HL-60 (cell line): ENCODE data around the gene LAMC2.

Experiments used
- DNase-seq, 2 experiments: peaks; one replicate each; pipeline ENCODE4 v3.0.0-alpha.2; 2010 to 2020; ENCODE audit warnings: low read depth in 1 of 2, low spot score in 1 of 2
- H3K27ac ChIP-seq: fragments of 250-450 bp; sonication (Bioruptor Pico); replicated peaks from 2 replicates; pipeline ENCODE4 v1.5.1; 2020; ENCODE audit warnings: mild to moderate bottlenecking, moderate library complexity
- H3K27me3 ChIP-seq: fragments of 250-450 bp; sonication (Bioruptor Pico); 2 replicates; pipeline ENCODE4 v1.5.1; 2021; ENCODE audit warnings: mild to moderate bottlenecking, moderate library complexity; ENCODE audit not compliant: insufficient read depth, poor library complexity, severe bottlenecking
- H3K4me3 ChIP-seq: replicated peaks from 2 replicates; pipeline ENCODE4 v1.5.1; 2011; ENCODE audit warnings: mild to moderate bottlenecking, control low read depth, low read length; ENCODE audit not compliant: insufficient read depth
- GABPA ChIP-seq: IDR thresholded peaks from 2 replicates; pipeline ENCODE4 v1.6.1; 2012; ENCODE audit warnings: low read depth
- POLR2AphosphoS5 ChIP-seq: IDR thresholded peaks from 2 replicates; pipeline ENCODE4 v1.6.1; 2012; ENCODE audit warnings: low read depth
- SPI1 ChIP-seq: IDR thresholded peaks from 2 replicates; pipeline ENCODE4 v1.6.1; 2012; ENCODE audit warnings: low read depth, mild to moderate bottlenecking, borderline replicate concordance
- TF ChIP-seq, protein P1 (sequence below): IDR thresholded peaks from one replicate; pipeline ENCODE4 v1.5.1; 2011; ENCODE audit warnings: low read length, control low read depth, inconsistent platforms; ENCODE audit not compliant: insufficient read depth
- TF ChIP-seq, protein P2 (sequence below): IDR thresholded peaks from 2 replicates; pipeline ENCODE4 v1.6.1; 2012; ENCODE audit warnings: low read depth; ENCODE audit not compliant: insufficient replicate concordance

The LAMC2 gene

GRCh38 chr1:183233113-183233512, 47.0 kb downstream of the LAMC2 start:
- TF ChIP-seq GABPA = no peak
- no peak overlapping the region for H3K4me3 ChIP-seq
- no peaks in the 10 kb centered on the region for H3K27me3 ChIP-seq
- H3K27ac ChIP-seq = no peak overlapping the region
- DNase-seq = no peak

DNA sequence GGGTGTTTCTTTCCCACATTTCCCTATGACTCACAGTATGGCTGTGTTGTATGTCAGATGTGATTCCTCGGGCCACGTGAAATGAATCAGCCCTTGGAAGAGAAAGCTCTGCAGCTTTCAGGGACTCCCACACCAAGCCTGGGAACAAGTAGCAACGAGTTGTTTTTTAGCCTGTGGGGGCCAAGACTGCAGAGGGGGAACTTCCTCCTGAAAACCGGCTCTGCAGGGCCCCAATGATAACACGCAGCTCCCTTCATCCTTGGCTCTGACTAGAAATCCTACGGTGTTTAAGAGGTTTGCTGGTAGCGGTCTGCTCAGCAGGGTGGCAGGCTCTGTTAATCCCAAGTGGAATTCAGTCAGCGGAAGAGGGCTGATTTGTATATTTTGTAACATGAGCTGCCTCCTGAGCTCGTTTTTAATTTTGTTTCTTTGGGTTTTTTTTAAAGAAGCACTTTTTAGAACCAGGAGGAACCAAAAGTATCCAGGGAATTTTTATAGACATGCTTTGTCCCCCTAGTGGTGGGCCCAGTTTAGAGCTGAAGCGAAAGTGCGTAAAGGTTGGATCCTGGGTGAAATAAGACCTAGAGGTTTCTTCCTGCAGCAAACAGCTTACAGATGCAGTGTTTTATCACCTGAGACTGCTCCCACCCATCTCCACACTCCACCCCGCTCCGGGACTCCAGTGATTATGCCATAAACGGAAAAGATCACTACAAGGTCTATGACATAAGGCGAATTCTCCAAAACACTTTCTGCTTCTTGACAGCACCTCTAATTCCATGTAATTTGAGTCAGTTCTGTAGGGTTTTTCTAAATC, 48.8 kb downstream of the LAMC2 start:
- H3K4me3 ChIP-seq = no peak overlapping the region
- H3K27ac ChIP-seq = no peak overlapping the region
- DNase-seq = no peak
- TF ChIP-seq POLR2AphosphoS5 = no peak
- TF ChIP-seq, protein P1, sequence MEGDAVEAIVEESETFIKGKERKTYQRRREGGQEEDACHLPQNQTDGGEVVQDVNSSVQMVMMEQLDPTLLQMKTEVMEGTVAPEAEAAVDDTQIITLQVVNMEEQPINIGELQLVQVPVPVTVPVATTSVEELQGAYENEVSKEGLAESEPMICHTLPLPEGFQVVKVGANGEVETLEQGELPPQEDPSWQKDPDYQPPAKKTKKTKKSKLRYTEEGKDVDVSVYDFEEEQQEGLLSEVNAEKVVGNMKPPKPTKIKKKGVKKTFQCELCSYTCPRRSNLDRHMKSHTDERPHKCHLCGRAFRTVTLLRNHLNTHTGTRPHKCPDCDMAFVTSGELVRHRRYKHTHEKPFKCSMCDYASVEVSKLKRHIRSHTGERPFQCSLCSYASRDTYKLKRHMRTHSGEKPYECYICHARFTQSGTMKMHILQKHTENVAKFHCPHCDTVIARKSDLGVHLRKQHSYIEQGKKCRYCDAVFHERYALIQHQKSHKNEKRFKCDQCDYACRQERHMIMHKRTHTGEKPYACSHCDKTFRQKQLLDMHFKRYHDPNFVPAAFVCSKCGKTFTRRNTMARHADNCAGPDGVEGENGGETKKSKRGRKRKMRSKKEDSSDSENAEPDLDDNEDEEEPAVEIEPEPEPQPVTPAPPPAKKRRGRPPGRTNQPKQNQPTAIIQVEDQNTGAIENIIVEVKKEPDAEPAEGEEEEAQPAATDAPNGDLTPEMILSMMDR = peak; percentile 20
- H3K27me3 ChIP-seq = no peaks in the 10 kb centered on the region

GRCh38 chr1:183235503-183235902, 49.4 kb downstream of the LAMC2 start:
- no peak for DNase-seq
- H3K4me3 ChIP-seq = no peak overlapping the region

DNA sequence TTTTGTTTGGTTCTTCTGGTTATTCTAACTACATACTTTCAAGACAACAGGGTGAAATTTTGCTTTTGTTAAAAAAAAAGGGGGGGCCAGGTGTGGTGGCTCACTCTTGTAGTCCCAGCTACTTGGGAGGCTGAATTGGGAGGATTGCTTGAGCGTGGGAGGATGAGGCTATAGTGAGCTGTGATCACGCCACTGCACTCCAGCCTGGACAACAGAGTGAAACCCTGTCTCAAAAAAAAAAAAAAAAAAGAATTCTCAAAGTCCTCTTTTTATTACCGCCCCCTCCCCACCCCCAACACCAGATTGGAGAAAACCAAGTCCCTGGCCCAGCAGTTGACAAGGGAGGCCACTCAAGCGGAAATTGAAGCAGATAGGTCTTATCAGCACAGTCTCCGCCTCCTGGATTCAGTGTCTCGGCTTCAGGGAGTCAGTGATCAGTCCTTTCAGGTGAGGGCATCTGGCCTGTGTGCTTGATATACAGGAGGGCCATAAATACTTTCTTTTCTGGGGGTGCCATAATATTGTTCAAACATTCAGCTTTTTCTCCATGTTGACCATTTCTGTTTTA, 50.2 kb downstream of the LAMC2 start:
- Histone ChIP-seq H3K27ac (no peak overlapping the region), H3K27me3 (no peaks in the 10 kb centered on the region), H3K4me3 (no peak overlapping the region)
- no peak for DNase-seq
- TF ChIP-seq, protein P2, sequence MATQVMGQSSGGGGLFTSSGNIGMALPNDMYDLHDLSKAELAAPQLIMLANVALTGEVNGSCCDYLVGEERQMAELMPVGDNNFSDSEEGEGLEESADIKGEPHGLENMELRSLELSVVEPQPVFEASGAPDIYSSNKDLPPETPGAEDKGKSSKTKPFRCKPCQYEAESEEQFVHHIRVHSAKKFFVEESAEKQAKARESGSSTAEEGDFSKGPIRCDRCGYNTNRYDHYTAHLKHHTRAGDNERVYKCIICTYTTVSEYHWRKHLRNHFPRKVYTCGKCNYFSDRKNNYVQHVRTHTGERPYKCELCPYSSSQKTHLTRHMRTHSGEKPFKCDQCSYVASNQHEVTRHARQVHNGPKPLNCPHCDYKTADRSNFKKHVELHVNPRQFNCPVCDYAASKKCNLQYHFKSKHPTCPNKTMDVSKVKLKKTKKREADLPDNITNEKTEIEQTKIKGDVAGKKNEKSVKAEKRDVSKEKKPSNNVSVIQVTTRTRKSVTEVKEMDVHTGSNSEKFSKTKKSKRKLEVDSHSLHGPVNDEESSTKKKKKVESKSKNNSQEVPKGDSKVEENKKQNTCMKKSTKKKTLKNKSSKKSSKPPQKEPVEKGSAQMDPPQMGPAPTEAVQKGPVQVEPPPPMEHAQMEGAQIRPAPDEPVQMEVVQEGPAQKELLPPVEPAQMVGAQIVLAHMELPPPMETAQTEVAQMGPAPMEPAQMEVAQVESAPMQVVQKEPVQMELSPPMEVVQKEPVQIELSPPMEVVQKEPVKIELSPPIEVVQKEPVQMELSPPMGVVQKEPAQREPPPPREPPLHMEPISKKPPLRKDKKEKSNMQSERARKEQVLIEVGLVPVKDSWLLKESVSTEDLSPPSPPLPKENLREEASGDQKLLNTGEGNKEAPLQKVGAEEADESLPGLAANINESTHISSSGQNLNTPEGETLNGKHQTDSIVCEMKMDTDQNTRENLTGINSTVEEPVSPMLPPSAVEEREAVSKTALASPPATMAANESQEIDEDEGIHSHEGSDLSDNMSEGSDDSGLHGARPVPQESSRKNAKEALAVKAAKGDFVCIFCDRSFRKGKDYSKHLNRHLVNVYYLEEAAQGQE = no peak
- TF ChIP-seq GABPA = no peak
- TF ChIP-seq, protein P1 = no peak
- TF ChIP-seq SPI1 = no peak
- no peak for TF ChIP-seq POLR2AphosphoS5

More at GRCh38 chr1:183235503-183235902, 49.4 kb downstream of the LAMC2 start:
- no peak for TF ChIP-seq SPI1
- Histone ChIP-seq H3K27me3 (no peaks in the 10 kb centered on the region), H3K27ac (no peak overlapping the region)

DNA sequence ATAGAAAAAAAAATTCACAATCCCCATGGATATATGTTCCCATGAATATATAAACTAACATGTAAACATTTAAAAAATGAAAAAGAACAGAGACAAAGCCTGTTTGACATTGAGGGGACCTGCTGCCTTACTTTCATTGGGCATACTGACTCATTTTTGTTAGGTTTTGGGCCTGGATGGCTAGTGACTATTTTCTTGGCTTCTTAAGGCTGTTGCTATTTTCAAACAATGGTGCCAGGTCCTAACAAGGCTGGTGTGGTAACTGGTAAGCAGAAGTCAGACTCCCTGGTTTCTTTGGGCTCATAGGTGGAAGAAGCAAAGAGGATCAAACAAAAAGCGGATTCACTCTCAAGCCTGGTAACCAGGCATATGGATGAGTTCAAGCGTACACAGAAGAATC, 51.0 kb downstream of the LAMC2 start:
- Histone ChIP-seq H3K27me3 (no peaks in the 10 kb centered on the region), H3K27ac (no peak overlapping the region), H3K4me3 (no peak overlapping the region)
- no peak for TF ChIP-seq SPI1
- TF ChIP-seq, protein P2 = no peak
- no peak for TF ChIP-seq GABPA
- TF ChIP-seq, protein P1 = no peak
- TF ChIP-seq POLR2AphosphoS5 = no peak
- DNase-seq = no peak
